HG02610 (cell line): ENCODE data around the gene PDCD1.
A peak's percentile ranks its signal among the peaks of the same experiment; 100 is the strongest.

Experiments used
- ATAC-seq: cut with Tn5 transposase; IDR thresholded peaks from one replicate; pipeline ENCODE4 v1.9.1; 2021; ENCODE audit warnings: mild to moderate bottlenecking, moderate library complexity; ENCODE audit not compliant: unreplicated experiment

Gene PDCD1

DNA sequence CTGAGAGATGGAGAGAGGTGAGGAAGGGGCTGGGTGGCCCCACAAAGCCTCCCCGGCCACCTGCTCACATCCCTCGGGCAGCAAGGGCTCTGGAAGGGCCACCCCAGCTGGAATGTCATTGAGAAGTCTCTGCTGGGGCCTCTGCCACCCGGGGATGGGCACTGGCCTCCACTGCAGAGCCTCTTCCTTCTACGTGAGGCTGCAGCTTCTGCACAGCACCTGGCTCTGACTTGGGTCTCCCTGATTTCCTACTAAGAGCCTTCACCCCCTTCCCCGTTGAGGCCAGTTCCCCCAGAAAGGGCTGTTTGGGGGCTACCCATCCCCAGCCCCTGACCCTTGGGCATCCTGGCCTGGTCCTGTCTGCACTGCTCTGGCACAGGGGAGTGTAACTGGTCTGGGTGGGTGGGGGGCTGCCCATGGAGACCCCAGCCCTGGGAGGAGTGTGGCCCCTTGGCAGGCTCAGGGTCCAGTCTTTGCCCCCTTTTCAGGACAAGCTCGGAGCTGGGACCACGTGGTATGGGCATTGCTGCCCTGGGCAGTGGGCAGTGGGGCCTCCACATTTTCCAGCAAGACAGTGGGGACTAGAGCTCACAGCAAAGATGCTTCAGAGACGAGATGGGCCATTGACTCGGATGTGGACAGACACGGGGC lies 5.6 kb downstream of the PDCD1 start:
- ATAC-seq, result no peak

DNA sequence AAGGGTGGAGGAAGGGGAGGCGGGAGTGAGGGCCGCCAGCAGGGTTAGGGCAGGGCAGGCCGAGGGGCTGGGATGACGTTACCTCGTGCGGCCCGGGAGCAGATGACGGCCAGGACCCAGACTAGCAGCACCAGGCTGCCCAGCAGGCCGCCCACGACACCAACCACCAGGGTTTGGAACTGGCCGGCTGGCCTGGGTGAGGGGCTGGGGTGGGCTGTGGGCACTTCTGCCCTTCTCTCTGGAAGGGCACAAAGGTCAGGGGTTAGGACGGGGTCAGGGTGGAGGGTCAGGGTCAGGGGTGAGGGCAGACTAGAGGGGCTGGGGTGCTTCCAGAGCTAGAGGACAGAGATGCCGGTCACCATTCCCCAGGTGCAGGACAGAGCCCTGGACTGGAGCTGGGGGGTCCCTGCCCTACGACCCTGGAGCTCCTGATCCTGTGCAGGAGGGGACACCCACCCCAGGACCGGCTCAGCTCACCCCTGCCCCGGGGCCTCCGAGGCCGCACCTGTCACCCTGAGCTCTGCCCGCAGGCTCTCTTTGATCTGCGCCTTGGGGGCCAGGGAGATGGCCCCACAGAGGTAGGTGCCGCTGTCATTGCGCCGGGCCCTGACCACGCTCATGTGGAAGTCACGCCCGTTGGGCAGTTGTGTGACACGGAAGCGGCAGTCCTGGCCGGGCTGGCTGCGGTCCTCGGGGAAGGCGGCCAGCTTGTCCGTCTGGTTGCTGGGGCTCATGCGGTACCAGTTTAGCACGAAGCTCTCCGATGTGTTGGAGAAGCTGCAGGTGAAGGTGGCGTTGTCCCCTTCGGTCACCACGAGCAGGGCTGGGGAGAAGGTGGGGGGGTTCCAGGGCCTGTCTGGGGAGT lies 6.3 kb downstream of the PDCD1 start:
- ATAC-seq, result no peak

DNA sequence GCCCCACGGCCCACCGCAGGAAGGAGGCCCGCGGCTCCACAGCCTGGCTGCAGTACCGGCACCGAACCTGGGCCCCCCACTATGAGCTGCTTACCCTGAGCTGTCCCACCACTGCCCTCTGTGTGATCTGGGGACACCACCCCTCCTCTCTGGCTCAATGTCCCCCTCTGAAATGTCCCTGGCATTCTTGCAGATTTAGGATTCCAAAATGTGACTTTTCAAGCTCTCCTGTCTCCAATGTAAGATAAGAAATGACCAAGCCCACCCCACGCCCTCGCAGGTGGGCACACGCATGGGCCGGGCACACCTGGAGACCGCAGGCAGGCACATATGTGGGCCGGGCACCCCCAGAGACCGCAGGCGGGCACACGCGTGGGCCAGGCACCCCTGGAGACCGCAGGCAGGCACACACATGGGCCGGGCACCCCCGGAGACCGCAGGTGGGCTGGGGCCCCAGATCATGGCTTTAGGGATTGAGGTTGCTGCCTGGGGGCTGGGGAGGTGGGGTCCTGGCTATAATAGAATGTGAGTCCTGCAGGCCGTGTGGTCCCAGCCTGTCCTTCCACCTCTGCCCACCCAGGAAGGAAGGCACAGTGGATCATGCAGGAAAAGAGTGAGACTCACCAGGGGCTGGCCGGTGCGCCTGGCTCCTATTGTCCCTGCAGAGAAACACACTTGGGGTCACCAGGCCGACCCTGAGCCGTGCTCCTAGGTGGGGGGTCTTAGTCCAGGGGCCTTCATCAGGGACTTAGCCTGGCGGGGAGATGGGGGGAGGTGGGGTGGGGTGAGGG lies 7.2 kb downstream of the PDCD1 start:
- no peak for ATAC-seq

DNA sequence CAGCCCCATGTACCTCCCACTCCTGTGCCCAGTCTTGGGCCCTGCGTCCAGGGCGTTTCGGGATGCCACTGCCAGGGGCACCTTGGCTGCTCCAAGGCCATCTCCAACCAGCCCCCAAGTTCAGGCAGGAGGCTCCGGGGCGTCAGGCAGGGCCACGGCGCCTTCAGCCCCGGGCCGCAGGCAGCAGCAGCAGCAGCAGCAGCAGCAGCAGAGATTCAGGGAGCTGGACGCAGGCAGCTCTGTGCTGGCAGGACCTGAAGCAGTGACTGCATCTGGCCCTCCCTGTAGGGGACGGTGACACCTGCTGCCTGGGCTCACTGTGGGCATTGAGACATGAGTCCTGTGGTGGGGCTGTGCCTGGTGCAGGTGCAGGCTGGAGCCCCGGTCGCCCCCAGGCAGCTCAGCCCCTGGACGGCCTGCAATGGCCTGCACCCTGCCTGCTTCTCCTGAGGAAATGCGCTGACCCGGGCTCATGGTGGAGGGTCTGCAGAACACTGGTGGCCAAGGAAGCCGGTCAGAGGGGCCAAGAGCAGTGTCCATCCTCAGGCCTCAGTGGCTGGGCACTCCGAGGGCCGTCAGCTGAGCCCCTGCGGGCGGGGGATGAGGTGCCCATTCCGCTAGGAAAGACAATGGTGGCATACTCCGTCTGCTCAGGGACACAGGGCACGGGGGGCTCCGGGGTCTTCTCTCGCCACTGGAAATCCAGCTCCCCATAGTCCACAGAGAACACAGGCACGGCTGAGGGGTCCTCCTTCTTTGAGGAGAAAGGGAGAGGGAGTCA lies 8.0 kb downstream of the PDCD1 start:
- ATAC-seq, result no peak

DNA sequence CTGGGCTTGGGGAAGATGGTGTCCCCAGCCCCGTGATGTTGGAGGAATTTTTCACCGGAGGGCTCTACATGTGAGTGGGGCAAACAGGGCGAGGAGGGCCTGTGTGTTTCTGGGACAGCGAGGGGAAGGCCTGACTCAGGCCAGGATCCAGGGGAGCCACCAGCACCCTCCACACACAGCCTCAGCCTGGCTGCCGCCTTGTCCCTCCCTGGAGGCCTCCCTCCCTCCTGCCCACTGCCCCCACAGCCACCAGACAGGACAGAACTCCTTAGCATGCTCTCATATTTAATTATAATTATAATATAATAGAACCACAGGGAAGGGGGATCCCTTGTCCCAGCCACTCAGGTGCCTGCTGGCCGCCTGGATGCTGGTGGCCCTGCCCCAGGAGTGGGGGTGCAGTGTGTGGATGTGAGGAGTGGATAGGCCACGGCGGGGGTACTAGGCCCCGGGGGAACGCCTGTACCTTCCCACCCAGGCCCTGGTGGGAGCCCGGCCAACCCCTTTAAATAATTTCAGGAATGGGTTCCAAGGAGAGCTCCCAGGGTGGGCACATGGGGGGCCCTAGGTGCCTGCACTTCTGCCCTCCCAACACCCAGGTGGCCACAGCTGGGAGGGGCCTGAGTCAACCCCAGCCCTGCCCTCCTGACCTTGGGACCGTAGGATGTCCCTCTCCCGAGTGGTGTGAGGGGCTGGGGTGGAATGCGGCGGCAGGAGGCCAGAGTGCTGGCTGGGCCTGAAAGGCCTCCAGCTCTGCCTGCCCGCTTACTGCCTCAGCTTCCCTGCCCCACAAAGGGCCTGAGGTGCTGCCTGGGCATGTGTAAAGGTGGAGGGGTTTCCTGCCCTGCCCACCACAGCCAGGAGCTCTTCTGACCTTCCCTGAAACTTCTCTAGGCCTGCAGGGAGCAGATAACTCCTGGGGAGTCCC lies 8.8 kb downstream of the PDCD1 start:
- ATAC-seq, result no peak

DNA sequence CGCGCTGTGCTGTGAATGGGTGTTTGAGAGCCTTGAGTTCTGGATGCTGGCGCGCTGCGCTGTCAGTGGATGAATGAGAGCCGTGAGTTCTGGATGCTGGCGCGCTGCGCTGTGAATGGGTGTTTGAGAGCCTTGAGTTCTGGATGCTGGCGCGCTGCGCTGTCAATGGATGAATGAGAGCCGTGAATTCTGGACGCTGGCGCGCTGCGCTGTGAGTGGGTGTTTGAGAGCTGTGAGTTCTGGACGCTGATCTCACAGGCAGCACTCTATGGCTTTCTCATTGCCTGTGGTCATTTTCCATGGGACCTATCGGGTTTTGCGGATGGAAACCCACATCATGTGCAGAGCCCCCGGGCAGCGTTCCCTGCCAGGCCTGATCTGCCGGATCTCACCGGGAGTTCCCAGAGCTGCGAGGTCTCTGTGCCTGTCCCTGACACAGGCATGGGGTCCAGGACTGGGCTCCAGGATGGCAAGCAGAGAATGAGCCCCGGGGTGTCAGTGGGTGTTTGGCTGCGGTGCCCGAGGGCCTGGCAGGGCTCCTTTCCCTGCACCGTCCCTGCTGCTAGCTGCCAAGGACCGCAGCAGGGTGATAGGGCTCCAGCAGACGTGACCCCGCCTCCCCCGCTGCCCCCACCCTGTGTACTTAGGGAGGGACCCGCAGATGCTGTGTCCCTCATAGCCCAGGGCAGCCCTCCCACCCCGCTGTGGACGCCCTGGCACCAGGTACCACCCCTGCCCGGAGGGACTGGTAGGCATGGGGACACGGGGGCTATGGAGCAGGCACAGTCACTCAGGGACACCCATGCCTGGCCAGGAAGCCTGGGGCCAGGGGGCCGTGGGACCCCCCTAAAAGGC lies 9.7 kb downstream of the PDCD1 start:
- no peak for ATAC-seq

DNA sequence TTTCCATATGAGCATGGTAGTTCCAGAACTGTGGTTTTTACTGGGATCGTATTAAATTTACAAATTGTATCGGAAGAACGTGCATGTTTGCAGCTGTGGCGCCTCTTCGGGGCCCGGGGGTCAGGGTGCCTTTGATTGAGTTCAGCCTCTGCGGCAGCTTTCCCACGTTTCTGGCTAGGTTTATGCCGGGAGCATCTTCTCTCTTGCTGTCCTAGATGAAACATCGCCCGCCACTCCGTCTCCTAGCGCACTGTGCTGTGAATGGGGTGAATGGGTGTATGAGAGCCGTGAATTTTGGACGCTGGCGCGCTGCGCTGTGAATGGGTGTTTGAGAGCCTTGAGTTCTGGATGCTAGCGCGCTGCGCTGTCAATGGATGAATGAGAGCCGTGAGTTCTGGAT lies 12.3 kb downstream of the PDCD1 start:
- ATAC-seq, result no peak

DNA sequence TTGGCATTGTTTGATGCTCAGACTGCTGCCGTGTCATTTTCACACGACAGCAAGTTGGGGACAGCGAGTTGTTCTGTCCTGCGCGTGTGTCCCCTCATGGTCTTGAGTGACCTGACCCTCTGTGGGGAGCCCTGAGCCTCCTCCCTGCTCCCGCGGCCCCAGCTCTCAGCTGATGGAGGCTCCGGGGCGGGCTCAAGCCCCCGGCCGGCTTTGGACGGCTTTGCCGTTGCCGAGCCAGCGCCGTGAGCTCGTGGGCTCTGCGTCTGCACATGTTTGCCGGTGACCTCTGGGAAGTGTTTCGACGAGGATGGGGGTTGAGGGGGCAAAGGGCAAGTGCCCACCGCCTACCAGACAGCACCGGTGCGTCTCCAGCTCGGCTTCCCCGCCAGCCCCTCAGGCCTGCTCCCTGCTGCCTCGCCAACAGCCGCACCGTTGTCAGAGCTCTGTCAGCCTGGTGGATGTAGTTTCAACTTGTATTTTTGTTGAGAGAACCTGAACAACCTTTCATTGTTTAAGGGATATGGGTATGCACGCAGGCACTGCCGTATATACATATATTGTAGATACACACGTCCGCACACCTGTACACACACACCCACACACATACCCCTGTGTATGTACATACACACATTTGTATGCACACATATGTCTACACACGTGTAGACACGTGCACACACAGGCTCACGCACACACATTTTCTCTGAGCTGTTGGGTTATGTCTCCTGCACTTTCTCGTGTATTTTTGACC lies 13.7 kb downstream of the PDCD1 start:
- no peak for ATAC-seq

DNA sequence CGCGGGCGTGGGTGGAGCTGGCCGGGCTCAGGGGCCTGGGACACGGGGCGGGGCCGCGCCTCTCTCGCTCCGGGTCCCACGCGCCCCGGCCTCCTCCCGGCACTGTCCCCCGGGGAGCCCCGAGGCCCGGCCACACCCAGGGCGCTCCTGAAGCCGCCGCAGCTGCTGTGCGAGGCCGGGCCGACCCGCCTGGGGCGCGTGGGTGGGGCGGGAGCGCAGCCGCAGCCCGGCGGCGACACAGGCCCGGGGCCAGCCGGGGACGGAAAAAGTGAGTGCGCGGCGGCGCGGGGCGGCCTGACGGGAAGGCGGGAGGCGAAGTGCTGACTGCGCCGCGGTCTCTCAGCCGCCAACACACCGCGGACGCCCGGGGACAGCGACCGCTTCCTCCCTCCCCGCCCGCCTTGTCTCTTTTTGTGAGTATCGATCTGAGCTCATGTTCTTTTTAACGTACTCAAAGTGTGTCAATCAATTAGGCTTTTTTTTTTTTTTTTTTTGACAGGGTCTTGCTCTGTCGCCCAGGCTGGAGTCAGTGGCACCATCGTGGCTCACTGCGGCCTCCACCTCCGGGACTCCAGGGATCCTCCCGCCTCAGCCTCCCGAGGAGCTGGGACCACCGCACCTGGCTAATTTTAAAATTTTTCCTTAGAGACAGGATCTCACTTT lies 14.5 kb downstream of the PDCD1 start:
- ATAC-seq, result peak; percentile 72

DNA sequence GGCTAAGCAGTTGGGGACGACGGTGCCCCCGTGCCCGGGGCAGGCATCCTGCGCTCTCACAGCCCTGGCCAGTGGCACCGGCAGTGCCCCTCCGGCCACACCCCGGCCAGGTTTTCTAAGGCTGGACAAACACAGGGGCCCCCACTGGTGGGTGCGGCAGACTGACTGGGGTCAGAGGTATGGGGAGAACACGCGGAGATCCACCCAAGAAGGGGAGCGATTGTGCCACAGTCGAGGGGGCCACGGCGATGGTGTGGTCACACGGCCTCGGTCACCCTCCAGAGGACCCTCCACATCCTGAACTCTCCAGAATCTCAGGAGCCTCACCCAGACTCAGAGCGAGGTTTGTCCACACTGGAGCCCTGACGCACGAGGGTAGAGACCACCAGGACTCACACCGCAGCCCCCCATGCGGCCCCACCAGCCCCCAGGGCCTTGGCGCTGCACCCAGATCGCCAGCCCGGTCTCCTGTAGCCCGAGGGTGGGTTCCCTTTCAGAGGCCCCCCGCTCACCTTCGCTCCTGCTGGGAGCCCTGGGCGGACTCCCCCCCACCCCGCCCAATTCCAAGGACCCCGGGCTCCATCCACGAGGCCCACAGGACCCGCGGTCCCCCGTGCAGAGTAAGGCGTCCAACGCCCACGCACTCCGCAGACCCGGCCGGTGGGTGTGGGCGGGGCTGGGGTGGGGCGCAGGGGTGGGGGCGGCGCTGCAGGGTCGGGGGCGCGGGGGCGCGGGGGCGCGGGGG lies 15.2 kb downstream of the PDCD1 start:
- no peak for ATAC-seq

DNA sequence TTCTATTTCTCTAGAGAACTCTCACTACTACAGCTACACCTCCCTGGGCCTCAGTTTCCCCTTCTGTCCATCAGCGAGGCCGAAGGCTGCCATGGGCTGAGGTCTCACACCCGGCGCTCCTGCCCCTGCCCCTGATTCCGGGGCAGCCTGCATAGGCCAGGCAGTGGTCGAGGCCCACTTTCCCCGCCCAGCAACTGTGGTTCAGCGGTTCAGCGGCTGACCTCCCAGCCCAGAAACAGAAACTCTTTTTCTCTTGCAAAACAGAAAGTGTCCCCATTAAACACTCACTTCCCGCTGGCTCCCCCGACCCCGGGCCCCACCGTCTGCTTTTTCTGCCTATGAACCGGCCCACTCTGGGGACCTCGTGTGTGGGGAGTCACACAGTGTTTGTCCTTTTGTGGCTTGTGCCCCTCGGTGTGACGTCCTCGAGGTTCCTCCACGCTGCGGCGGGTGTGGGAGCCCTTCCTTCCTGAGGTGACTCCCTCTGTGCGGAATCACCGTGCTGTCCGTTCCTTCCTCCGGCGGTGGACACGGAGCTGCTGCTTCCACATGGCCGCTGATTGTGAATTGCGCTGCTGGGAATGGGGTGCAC lies 16.0 kb downstream of the PDCD1 start:
- ATAC-seq, result no peak

DNA sequence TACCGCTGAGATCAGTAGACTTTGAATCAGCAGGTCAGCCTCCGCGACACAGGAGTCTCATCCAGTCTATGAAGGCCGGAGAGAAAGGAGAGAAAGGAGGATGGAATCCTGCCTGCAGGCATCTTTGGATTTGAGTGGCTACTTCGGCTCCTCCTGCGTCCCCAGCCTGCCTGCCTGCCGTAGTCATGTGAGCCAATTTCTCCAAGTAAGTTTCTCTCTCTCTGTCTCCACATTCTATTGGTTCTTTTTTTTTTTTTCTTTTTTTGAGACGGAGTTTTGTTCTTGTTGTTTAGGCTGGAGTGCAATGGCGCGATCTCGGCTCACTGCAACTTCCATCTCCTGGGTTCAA lies 16.7 kb downstream of the PDCD1 start:
- no peak for ATAC-seq

DNA sequence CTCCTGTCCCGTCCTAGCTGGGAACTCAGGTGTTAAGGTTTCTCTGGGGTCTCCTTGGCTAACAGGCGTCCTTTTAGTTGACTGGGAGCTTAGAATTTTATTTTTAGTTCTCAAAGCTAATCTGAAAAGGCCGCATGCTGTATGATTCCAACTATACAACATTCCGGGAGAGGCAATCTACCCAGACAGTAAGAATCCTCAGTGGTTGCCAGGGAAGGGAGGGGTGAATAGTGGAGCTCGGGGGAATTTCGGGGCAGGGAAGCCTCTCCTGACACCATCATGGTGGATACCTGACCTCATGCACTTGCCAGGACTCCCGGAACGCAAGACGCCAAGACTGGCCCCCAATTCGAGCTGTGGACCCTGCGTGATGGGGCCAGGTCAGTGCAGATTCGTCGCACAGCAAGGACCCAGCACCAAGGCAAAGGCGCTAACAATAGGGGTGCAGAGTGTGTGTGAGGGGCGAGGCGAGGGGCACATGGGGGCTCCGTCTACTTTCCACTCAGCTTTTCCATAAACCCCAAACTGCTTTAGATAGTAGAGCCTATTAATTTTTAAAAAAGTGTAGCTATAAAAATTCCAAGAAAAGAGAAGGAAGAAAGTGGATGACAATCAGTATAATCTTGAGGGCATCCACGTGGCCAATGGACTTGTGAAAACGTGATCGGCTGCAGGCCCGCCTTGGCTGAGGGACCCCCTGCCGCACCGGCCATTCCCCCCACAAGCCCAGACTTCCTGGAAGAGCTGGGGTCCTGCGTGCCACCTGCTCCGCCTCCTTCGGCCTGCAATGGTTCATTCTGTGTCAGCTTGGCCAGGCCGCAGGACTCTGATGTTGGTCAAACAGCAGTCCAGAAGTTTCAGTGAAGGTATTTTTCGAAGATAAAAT lies 17.3 kb downstream of the PDCD1 start:
- no peak for ATAC-seq

DNA sequence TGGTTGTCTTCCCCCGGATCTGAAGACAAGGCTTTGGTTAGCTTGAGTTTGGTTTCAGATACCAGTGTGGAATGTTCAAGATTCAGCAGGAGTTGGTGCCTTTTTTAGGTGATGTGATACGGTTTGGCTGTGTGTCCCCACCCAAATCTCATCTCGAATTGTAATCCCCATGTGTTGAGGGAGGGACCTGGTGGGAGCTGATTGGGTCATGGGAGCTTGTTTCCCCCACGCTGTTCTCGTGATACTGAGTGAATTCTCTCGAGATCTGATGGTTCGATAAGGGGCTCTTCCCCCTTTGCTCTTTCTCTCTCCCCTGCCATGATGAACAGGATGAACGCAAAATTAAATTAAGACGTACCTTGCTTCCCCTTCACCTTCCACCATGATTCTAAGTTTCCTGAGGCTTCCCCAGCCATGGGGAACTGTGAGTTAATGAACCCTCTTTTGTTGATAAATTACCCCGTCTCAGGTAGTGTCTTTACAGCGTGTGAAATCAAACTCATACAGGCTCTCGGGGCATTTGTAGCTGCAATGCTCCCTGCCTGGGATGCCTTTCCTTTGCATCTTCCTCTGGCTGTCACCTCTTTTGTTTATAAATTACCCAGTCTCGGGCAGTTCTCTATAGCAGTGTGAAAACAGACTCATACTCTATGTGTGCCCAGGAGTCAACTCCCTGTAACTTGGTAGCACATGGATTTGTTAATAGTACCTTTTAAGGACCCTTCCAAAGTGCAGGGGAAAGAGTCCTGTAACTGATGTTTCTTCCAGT lies 21.3 kb downstream of the PDCD1 start:
- ATAC-seq, result no peak

DNA sequence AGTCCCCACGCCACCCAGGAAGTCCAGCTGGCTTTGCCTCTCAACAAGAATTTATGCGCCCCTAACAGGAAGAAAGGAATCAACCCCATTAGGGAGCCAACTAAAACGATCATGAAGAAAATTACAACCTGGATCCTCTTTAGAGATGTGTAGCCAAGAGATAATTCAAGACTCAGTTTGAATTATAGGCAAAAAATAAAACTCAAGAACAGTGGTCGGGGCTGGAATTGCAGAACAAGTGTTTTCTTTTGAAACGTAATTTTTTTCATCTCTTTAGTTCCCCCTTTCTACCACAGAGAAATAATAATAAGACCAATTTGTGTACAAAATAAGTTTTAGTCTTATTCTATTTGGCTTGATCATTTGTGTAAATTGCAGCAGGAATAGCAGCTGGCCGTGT lies 22.4 kb downstream of the PDCD1 start:
- ATAC-seq, result no peak
